Kidney capillary endothelial cell (primary cell): ENCODE measurements around the gene NFATC2.

Experiments
- DNase-seq: peaks from one replicate; pipeline ENCODE4 v3.0.0-alpha.2; 2018; ENCODE audit warnings: low spot score

NFATC2 gene

GRCh38 chr20:51542571-51543421 lies at the start of gene NFATC2:
NFATC2 (minus strand) TSS chr20:51542719; CDS start chr20:51542499, 220 bp downstream.
- peak; percentile 26 for DNase-seq

- DNase-seq: no peak
Observed at GRCh38 chr20:51591871-51592270, 49.4 kb upstream of the NFATC2 start.

- DNase-seq: no peak
Observed at GRCh38 chr20:51588762-51589161, 46.2 kb upstream of the NFATC2 start.

- DNase-seq: no peak
Observed at GRCh38 chr20:51587145-51587544, 44.6 kb upstream of the NFATC2 start.

GRCh38 chr20:51586005-51586440 lies 43.5 kb upstream of the NFATC2 start:
- DNase-seq: no peak

GRCh38 chr20:51585148-51585547 lies 42.6 kb upstream of the NFATC2 start:
- DNase-seq: no peak

GRCh38 chr20:51584737-51585136 lies 42.2 kb upstream of the NFATC2 start:
- DNase-seq: no peak

GRCh38 chr20:51584116-51584515 lies 41.6 kb upstream of the NFATC2 start:
- no peak for DNase-seq

GRCh38 chr20:51583499-51583898 lies 41.0 kb upstream of the NFATC2 start:
- DNase-seq: no peak

- DNase-seq: no peak
Observed at GRCh38 chr20:51583073-51583472, 40.6 kb upstream of the NFATC2 start.

GRCh38 chr20:51581571-51581970 lies 39.1 kb upstream of the NFATC2 start:
- no peak for DNase-seq

- no peak for DNase-seq
Observed at GRCh38 chr20:51579137-51579536, 36.6 kb upstream of the NFATC2 start.

- DNase-seq: no peak
Observed at GRCh38 chr20:51578145-51578459, 35.6 kb upstream of the NFATC2 start.

GRCh38 chr20:51577432-51578144 lies 35.1 kb upstream of the NFATC2 start:
- no peak for DNase-seq

GRCh38 chr20:51575486-51575885 lies 33.0 kb upstream of the NFATC2 start:
- no peak for DNase-seq

- DNase-seq: no peak
Observed at GRCh38 chr20:51574248-51575033, 31.9 kb upstream of the NFATC2 start.

GRCh38 chr20:51573576-51574243 lies 31.2 kb upstream of the NFATC2 start:
- DNase-seq: no peak

GRCh38 chr20:51571460-51571794 lies 28.9 kb upstream of the NFATC2 start:
- DNase-seq: no peak

- DNase-seq: no peak
Observed at GRCh38 chr20:51570739-51571459, 28.4 kb upstream of the NFATC2 start.

- no peak for DNase-seq
Observed at GRCh38 chr20:51569815-51570738, 27.6 kb upstream of the NFATC2 start.
